Esophagus squamous epithelium (tissue), 5 donors: ENCODE results near the gene RPEL1. TPM values are rescaled to one million over a fixed set of nuclear protein-coding genes. Genes with fewer than 3 reads are reported as not detected.

Source experiments
- DNase-seq: peaks from one replicate; lab custom pipeline; 2025; lab: John Stamatoyannopoulos, UW
- H3K27ac ChIP-seq, 4 donors: fragments of 200-600 bp; sonication (generic); one replicate each; pipeline ENCODE4 v1.5.1; 2016 to 2019; ENCODE audit warnings: mild to moderate bottlenecking in 1 of 4
- H3K27me3 ChIP-seq, 4 donors: fragments of 200-600 bp; sonication (generic); 1 replicate in 3 of 4; 2 replicates in 1 of 4; pipeline versions ENCODE4 v1.5.1 to v1.6.0; 2017 to 2021; ENCODE audit warnings: antibody characterized with exemption in 1 of 4
- H3K36me3 ChIP-seq, 3 donors: fragments of 200-600 bp; sonication (generic); one replicate each; pipeline ENCODE4 v1.5.1; 2016 to 2019
- H3K4me1 ChIP-seq, 3 donors: fragments of 200-600 bp; sonication (generic); one replicate each; pipeline ENCODE4 v1.5.1; 2017 to 2019
- H3K4me3 ChIP-seq, 4 donors: fragments of 200-600 bp; sonication (generic); 1 replicate in 3 of 4; 2 replicates in 1 of 4; pipeline ENCODE4 v1.5.1; 2016 to 2019; ENCODE audit warnings: mild to moderate bottlenecking in 2 of 4, moderate library complexity in 1 of 4
- H3K9me3 ChIP-seq, 3 donors: fragments of 200-600 bp; sonication (generic); one replicate each; pipeline ENCODE4 v1.5.1; 2016 to 2019
- POLR2A ChIP-seq, 4 donors: fragments of 450-650 bp; IDR thresholded peaks; one replicate each; pipeline ENCODE4 v1.6.1; 2017; ENCODE audit warnings: antibody characterized with exemption in 4 of 4, mild to moderate bottlenecking in 4 of 4, moderate library complexity in 3 of 4
- WGBS, 2 donors: methylation state at CpG; one replicate each; pipeline ENCODE4 v1.1.5; 2018; 5-methylcytosine and 5-hydroxymethylcytosine counted together
- intact Hi-C: fragments of 100-400 bp; cut with DNase I; formaldehyde crosslinking; loops from one replicate; pipeline ENCODE4 v1.15.0; 2022
- total RNA-seq, 4 donors: library from RNA; depleted of rRNA; stranded (reverse); fragments of >200 nt; gene quantifications; one replicate each; pipeline ENCODE4 v1.1.0, GENCODE V29; 2016
- TF ChIP-seq, protein P1 (sequence below), 6 experiments: fragments of 450-650 bp in 4 of 6; fragments of 200-600 bp in 2 of 6; sonication (generic) in 2 of 6; IDR thresholded peaks; one replicate each; pipeline ENCODE4 v1.5.1; 2016 to 2019; ENCODE audit warnings: antibody characterized with exemption in 6 of 6, mild to moderate bottlenecking in 4 of 6, moderate library complexity in 4 of 6
- donor health status: DM: yes; HTN: yes; CAD: no.

The RPEL1 gene
- total RNA-seq, 4 donors from 2014 or later, result not detected

DNA sequence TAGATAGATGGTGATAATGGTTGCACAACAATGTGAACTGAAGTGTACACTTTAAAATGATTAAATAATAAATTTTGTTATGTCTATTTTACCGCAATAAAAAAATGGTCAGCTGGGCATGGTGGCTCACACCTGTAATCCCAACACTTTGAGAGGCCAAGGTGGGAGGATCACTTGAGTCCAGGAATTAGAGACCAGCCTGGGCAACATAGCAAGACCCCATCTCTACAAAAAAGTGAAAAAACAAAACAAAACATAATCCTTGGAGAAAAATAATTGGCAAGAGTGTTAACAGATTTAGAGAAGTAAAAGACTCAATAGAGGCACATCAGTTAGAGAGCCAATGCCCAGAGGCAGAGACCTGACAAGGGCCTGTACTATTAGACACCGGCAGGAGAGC lies 9.9 kb upstream of the RPEL1 start:
- Histone ChIP-seq H3K4me3 (no peak overlapping the region), H3K27me3 (no peaks in the 10 kb centered on the region), H3K36me3 (no peaks in the 10 kb centered on the region), H3K4me1 (peaks cover 12 to 56% (median 17%) of the 10 kb centered on the region in 3 donors), H3K9me3 (no peaks in the 10 kb centered on the region), H3K27ac (no peak overlapping the region)
- DNase-seq, result no peak
- TF ChIP-seq POLR2A (IDR thresholded peaks at IDR 0.05), result no peak
- TF ChIP-seq, protein P1, sequence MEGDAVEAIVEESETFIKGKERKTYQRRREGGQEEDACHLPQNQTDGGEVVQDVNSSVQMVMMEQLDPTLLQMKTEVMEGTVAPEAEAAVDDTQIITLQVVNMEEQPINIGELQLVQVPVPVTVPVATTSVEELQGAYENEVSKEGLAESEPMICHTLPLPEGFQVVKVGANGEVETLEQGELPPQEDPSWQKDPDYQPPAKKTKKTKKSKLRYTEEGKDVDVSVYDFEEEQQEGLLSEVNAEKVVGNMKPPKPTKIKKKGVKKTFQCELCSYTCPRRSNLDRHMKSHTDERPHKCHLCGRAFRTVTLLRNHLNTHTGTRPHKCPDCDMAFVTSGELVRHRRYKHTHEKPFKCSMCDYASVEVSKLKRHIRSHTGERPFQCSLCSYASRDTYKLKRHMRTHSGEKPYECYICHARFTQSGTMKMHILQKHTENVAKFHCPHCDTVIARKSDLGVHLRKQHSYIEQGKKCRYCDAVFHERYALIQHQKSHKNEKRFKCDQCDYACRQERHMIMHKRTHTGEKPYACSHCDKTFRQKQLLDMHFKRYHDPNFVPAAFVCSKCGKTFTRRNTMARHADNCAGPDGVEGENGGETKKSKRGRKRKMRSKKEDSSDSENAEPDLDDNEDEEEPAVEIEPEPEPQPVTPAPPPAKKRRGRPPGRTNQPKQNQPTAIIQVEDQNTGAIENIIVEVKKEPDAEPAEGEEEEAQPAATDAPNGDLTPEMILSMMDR (IDR thresholded peaks at IDR 0.05), result no peak
- WGBS, 2 donors, result 64 to 82% methylated on average over 2 of the region's 2 CpGs
- intact Hi-C loops, result no loop called here

GRCh38 chr10:103238506-103239252 lies 7.0 kb upstream of the RPEL1 start:
- H3K4me1 ChIP-seq, result peaks cover 25 to 53% (median 29%) of the 10 kb centered on the region in 3 donors
- H3K36me3 ChIP-seq, result no peaks in the 10 kb centered on the region
- H3K9me3 ChIP-seq, result no peaks in the 10 kb centered on the region
- no peaks in the 10 kb centered on the region for H3K27me3 ChIP-seq
- peak overlapping the region; percentile 34 to 90 (median 84) for H3K27ac ChIP-seq
- intact Hi-C loops, result no loop called here
- no peak for DNase-seq
- WGBS, 2 donors, result 68 to 78% methylated on average over 11 of the region's 11 CpGs
- H3K4me3 ChIP-seq, result no peak overlapping the region
- TF ChIP-seq, protein P1 (IDR thresholded peaks at IDR 0.05), result peak in 4 of 6 experiments; percentile 8 to 58 (median 18)
- no peak for TF ChIP-seq POLR2A (IDR thresholded peaks at IDR 0.05)

- DNase-seq, result no peak
- WGBS, 2 donors, result 27 to 29% methylated on average over 6 to 7 of the region's 7 CpGs
- Histone ChIP-seq H3K4me1 (peaks cover 25 to 54% (median 29%) of the 10 kb centered on the region in 3 donors), H3K36me3 (no peaks in the 10 kb centered on the region), H3K4me3 (peak overlapping the region in 3 of 4 donors; percentile 17 to 38 (median 20)), H3K27ac (peak overlapping the region; percentile 84 to 90 (median 86)), H3K9me3 (no peaks in the 10 kb centered on the region), H3K27me3 (no peaks in the 10 kb centered on the region)
- TF ChIP-seq, protein P1 (IDR thresholded peaks at IDR 0.05), result no peak
- TF ChIP-seq POLR2A (IDR thresholded peaks at IDR 0.05), result no peak
- intact Hi-C loops, result loop anchor here (10.0 kb wide), 3 partner anchors 137 to 327 kb away; partner anchors contain the start of gene CNNM2
Measured at GRCh38 chr10:103241262-103242011, 4.2 kb upstream of the RPEL1 start.

- intact Hi-C loops, result loop anchor here (10.0 kb wide), 3 partner anchors 140 to 330 kb away; partner anchors contain the start of gene CNNM2
- Histone ChIP-seq H3K4me1 (peaks cover 21 to 36% (median 27%) of the 10 kb centered on the region in 3 donors), H3K36me3 (no peaks in the 10 kb centered on the region), H3K27me3 (peaks cover 0 to 4% (median 0%) of the 10 kb centered on the region in 4 donors), H3K9me3 (no peaks in the 10 kb centered on the region), H3K27ac (no peak overlapping the region), H3K4me3 (no peak overlapping the region)
- TF ChIP-seq, protein P1 (IDR thresholded peaks at IDR 0.05), result peak; percentile 82 to 89 (median 86)
- no peak for TF ChIP-seq POLR2A (IDR thresholded peaks at IDR 0.05)
- WGBS, 2 donors, result 32 to 33% methylated on average over 9 of the region's 9 CpGs
- DNase-seq, result no peak
Measured at GRCh38 chr10:103244666-103245271, 918 bp upstream of the RPEL1 start.
